ENCODE results near the gene ENTR1.

DNA sequence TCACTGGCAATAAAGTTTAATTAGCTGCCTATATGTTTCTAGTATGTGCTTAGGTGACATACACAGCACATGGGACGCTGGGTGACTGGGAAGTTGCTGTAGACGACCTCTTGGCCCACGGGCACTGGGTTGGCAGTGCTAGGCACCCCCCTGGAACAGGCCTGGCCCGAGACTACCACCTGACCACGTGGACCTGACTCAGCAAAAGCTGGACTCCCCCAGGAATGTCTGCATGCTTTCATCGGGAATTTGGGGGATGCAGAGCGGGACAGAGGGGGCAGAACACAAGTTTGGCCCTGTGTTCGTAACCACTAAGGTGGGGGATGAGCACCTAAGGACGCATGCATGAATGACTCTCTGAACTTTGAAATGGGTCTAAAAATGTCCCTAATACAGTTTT is 45.8 kb upstream of the ENTR1 start:
- TF ChIP-seq EZH2 (IDR thresholded peaks at IDR 0.05; ENCODE audit: borderline replicate concordance, insufficient read depth, low read length, poor library complexity, severe bottlenecking): no peak
- no peak for TF ChIP-seq EP300 (conservative IDR thresholded peaks at IDR 0.05; ENCODE audit: poor library complexity, severe bottlenecking)
- TF ChIP-seq, protein P1, sequence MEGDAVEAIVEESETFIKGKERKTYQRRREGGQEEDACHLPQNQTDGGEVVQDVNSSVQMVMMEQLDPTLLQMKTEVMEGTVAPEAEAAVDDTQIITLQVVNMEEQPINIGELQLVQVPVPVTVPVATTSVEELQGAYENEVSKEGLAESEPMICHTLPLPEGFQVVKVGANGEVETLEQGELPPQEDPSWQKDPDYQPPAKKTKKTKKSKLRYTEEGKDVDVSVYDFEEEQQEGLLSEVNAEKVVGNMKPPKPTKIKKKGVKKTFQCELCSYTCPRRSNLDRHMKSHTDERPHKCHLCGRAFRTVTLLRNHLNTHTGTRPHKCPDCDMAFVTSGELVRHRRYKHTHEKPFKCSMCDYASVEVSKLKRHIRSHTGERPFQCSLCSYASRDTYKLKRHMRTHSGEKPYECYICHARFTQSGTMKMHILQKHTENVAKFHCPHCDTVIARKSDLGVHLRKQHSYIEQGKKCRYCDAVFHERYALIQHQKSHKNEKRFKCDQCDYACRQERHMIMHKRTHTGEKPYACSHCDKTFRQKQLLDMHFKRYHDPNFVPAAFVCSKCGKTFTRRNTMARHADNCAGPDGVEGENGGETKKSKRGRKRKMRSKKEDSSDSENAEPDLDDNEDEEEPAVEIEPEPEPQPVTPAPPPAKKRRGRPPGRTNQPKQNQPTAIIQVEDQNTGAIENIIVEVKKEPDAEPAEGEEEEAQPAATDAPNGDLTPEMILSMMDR (IDR thresholded peaks at IDR 0.05; ENCODE audit: poor library complexity, severe bottlenecking): no peak
- TF ChIP-seq POLR2AphosphoS5 (IDR thresholded peaks at IDR 0.05): no peak
- TF ChIP-seq SMC3 (conservative IDR thresholded peaks at IDR 0.05; ENCODE audit: poor library complexity): no peak
- TF ChIP-seq RAD21 (conservative IDR thresholded peaks at IDR 0.05): no peak
- TF ChIP-seq TAF1 (IDR thresholded peaks at IDR 0.05; ENCODE audit: low read depth): no peak

All from neural cell (in vitro differentiated cells).